Measurements from ENCODE around the gene RAE1. TPM values are rescaled to one million over a fixed set of nuclear protein-coding genes. Genes with fewer than 3 reads are reported as not detected.

Gene RAE1
- total RNA-seq, 1 experiment from 2014 or later, result 183 TPM

DNA sequence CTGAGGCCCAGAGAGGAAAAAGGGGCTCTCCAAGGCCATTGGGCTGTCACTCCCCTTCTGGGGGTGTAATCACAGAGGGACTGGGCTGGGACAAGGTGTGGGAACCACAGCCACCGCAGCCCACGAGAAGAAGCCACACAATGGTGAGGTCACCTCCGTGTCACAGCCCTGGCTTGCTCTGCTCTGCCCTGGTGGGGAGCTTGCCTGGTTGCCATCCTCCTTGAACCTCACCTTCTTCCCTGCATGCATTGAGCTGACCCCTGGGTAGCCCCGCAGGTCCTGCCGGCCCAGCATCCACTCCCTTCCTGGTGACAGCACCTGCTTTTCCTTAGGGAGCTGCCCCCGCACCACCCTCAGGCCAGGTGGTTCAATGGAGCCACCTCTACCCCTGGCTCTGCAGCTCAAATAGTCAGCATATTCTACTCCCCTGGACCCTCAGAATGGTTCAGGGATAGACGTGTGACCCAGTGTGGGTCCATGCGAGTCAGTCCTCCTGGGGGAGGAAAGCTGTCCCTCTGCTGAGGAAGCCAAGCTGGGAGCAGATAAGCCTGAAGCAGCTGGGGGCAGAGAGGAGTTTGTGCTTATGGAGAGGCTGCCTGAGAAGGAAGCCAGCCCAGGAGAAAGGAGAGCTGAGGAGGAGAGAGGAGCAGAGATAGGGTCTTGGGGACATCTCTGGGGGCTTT is 61.4 kb downstream of the RAE1 start:
- peaks cover 8% of the 10 kb centered on the region; the same call in 1 of the 2 replicates for H3K36me3 ChIP-seq (ENCODE audit: low read depth, low read length)
- H4K20me1 ChIP-seq (ENCODE audit: low read length), result no peaks in the 10 kb centered on the region
- H3K4me3 ChIP-seq (ENCODE audit: low read length), result no peak overlapping the region
- ChIA-PET POLR2A (ENCODE audit: unreplicated experiment) (no interaction called here), CTCF (no interaction called here)
- H3K9me2 ChIP-seq (replicated peaks; ENCODE audit: low read length), result no peaks in the 10 kb centered on the region
- peaks cover 6% of the 10 kb centered on the region; the same call in 1 of the 2 replicates for H3K4me1 ChIP-seq (ENCODE audit: insufficient read depth, low read length)
- BruUV-seq (replicated peaks), result no TSS peak
- H2AFZ ChIP-seq (ENCODE audit: low read length), result no peak overlapping the region
- DNase-seq, result no peak
- no peak overlapping the region for H3K9ac ChIP-seq (ENCODE audit: low read length)
- H3K79me2 ChIP-seq (ENCODE audit: low read length), result no peaks in the 10 kb centered on the region
- H3K27me3 ChIP-seq (ENCODE audit: low read length), result no peaks in the 10 kb centered on the region
- no peaks in the 10 kb centered on the region for H3K9me3 ChIP-seq (ENCODE audit: low read length)
- intact Hi-C loops (cut with micrococcal nuclease), result no loop called here
- ATAC-seq, result no peak
- TF ChIP-seq, protein P1, sequence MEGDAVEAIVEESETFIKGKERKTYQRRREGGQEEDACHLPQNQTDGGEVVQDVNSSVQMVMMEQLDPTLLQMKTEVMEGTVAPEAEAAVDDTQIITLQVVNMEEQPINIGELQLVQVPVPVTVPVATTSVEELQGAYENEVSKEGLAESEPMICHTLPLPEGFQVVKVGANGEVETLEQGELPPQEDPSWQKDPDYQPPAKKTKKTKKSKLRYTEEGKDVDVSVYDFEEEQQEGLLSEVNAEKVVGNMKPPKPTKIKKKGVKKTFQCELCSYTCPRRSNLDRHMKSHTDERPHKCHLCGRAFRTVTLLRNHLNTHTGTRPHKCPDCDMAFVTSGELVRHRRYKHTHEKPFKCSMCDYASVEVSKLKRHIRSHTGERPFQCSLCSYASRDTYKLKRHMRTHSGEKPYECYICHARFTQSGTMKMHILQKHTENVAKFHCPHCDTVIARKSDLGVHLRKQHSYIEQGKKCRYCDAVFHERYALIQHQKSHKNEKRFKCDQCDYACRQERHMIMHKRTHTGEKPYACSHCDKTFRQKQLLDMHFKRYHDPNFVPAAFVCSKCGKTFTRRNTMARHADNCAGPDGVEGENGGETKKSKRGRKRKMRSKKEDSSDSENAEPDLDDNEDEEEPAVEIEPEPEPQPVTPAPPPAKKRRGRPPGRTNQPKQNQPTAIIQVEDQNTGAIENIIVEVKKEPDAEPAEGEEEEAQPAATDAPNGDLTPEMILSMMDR (conservative IDR thresholded peaks at IDR 0.05; ENCODE audit: low read depth, low read length), result no peak
- TF ChIP-seq EZH2 (IDR thresholded peaks at IDR 0.05; ENCODE audit: low read length, unreplicated experiment), result no peak
- TF ChIP-seq EZH2phosphoT487 (IDR thresholded peaks at IDR 0.05; ENCODE audit: borderline replicate concordance, low read length), result no peak
- no peaks in the 10 kb centered on the region for H3F3A ChIP-seq (ENCODE audit: low read length, unreplicated experiment)
- H3K27ac ChIP-seq (ENCODE audit: low read length), result no peak overlapping the region
- H3K4me2 ChIP-seq (ENCODE audit: low read length), result no peak overlapping the region

DNA sequence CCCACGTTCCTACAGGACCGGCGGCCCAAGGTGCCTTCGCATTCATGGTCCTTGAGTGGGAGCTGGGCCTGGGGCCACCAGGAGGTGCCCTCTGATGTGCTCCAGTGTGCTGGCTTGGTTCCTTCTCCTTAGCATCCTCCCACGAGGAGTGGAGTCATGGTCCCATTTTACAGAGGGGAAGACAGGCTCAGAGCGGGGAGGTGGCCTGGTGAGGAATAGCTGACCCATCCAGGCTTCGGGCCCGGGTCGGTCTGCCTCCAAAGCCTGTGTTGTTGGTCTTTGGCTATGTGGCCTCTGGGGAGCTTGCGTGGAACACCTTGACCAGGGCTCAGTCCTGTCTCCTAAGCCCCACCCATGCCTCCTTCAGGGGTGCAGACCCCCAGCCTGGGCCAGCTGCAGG is 62.9 kb downstream of the RAE1 start:
- ChIA-PET POLR2A (ENCODE audit: unreplicated experiment) (no interaction called here), CTCF (no interaction called here)
- intact Hi-C loops (cut with micrococcal nuclease), result no loop called here
- no TSS peak for BruUV-seq (replicated peaks)
- Histone ChIP-seq H2AFZ (ENCODE audit: low read length) (no peak overlapping the region), H3K4me1 (ENCODE audit: insufficient read depth, low read length) (peaks cover 6% of the 10 kb centered on the region; the same call in 1 of the 2 replicates), H3K79me2 (ENCODE audit: low read length) (no peaks in the 10 kb centered on the region), H3K9ac (ENCODE audit: low read length) (no peak overlapping the region), H3K36me3 (ENCODE audit: low read depth, low read length) (no peaks in the 10 kb centered on the region; the same call in 1 of the 2 replicates), H3K4me2 (ENCODE audit: low read length) (no peak overlapping the region), H3K9me2 (replicated peaks; ENCODE audit: low read length) (no peaks in the 10 kb centered on the region), H3F3A (ENCODE audit: low read length, unreplicated experiment) (no peaks in the 10 kb centered on the region), H3K9me3 (ENCODE audit: low read length) (no peaks in the 10 kb centered on the region), H3K4me3 (ENCODE audit: low read length) (no peak overlapping the region), H3K27me3 (ENCODE audit: low read length) (no peaks in the 10 kb centered on the region), H4K20me1 (ENCODE audit: low read length) (no peaks in the 10 kb centered on the region), H3K27ac (ENCODE audit: low read length) (no peak overlapping the region)
- DNase-seq (no peak), ATAC-seq (no peak)
- TF ChIP-seq, protein P1 (conservative IDR thresholded peaks at IDR 0.05; ENCODE audit: low read depth, low read length), result no peak
- TF ChIP-seq EZH2phosphoT487 (IDR thresholded peaks at IDR 0.05; ENCODE audit: borderline replicate concordance, low read length), result no peak
- TF ChIP-seq EZH2 (IDR thresholded peaks at IDR 0.05; ENCODE audit: low read length, unreplicated experiment), result no peak

- Histone ChIP-seq H3K9me2 (replicated peaks; ENCODE audit: low read length) (no peaks in the 10 kb centered on the region), H3K27me3 (ENCODE audit: low read length) (no peaks in the 10 kb centered on the region), H3K36me3 (ENCODE audit: low read depth, low read length) (no peaks in the 10 kb centered on the region), H3K9ac (ENCODE audit: low read length) (no peak overlapping the region), H3K4me3 (ENCODE audit: low read length) (no peak overlapping the region), H3K27ac (ENCODE audit: low read length) (no peak overlapping the region), H3K79me2 (ENCODE audit: low read length) (no peaks in the 10 kb centered on the region), H3F3A (ENCODE audit: low read length, unreplicated experiment) (no peaks in the 10 kb centered on the region), H3K9me3 (ENCODE audit: low read length) (no peaks in the 10 kb centered on the region), H3K4me2 (ENCODE audit: low read length) (no peak overlapping the region), H2AFZ (ENCODE audit: low read length) (no peak overlapping the region), H4K20me1 (ENCODE audit: low read length) (no peaks in the 10 kb centered on the region), H3K4me1 (ENCODE audit: insufficient read depth, low read length) (peaks cover 6% of the 10 kb centered on the region; the same call in 1 of the 2 replicates)
- POLR2A ChIA-PET (ENCODE audit: unreplicated experiment), result no interaction called here
- no peak for TF ChIP-seq EZH2phosphoT487 (IDR thresholded peaks at IDR 0.05; ENCODE audit: borderline replicate concordance, low read length)
- TF ChIP-seq, protein P1 (conservative IDR thresholded peaks at IDR 0.05; ENCODE audit: low read depth, low read length), result no peak
- no peak for TF ChIP-seq EZH2 (IDR thresholded peaks at IDR 0.05; ENCODE audit: low read length, unreplicated experiment)
- BruUV-seq (replicated peaks), result no TSS peak
- intact Hi-C loops (cut with micrococcal nuclease), result no loop called here
- DNase-seq (peak; percentile 34), ATAC-seq (peak; percentile 66)
- CTCF ChIA-PET, result no interaction called here
Observed at GRCh38 chr20:57414867-57415592, 64.0 kb downstream of the RAE1 start.

Measured in PC-3 (cell line).